HG03378 (cell line): Measurements from ENCODE around the gene BRINP1.
"Not testable (repeated sequence)": the region's sequence is repeated elsewhere in the genome, so short reads cannot be mapped to it uniquely, and the experiment has no call there.

Experiments used
- ATAC-seq: cut with Tn5 transposase; IDR thresholded peaks from one replicate; pipeline ENCODE4 v1.9.1; 2021; ENCODE audit warnings: mild to moderate bottlenecking, moderate library complexity; ENCODE audit not compliant: unreplicated experiment

Gene BRINP1

DNA sequence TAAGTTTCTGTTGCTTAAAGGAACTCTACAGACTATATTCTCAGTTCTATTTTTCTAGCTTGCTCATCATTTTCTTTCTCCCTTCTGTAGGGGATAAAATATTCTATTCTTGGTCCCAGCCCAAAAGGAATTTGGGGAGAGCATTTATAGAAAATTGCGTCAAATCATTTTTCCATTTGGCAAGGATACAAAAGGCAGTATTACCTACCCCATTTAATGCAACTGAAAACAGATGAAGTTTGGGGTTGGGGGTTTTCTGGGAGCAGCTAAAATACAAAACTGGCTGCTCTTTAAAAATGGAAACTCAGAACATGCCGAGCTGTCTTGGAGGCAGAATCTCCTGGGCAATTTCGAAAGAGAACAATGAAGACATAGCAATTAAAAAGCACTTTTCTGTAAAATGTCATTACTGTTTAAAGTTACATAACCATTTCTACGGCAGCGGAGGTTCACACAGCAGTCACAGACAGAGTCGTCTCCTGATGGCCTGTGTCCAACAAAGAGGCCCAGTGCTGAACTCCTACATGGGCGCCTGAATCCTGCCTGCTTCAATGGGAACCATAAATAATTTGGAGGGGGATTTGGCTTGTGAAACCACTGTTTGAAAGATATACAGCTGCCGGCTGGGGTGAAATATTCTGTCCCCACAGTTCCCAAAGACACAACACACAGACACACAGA is 152.4 kb downstream of the BRINP1 start:
- no peak for ATAC-seq

DNA sequence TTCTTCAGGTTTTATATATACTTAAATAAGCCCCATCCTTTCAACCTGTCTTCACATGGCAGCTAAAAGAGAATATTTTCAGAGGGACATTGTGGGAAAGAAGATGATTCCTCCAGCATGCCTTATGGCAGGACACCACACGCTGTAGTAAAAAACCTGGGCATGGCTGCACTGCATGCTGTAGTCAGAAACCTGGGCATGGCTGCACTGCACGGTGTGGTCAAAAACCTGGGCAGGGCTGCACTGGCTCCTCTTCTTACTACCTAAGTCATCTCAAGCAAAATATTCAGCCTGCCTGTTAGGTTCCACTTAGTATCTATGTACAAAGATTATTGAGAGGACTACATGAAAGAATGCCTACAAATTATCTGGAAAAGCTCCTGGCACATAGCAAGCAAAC is 153.6 kb downstream of the BRINP1 start:
- ATAC-seq = no peak

DNA sequence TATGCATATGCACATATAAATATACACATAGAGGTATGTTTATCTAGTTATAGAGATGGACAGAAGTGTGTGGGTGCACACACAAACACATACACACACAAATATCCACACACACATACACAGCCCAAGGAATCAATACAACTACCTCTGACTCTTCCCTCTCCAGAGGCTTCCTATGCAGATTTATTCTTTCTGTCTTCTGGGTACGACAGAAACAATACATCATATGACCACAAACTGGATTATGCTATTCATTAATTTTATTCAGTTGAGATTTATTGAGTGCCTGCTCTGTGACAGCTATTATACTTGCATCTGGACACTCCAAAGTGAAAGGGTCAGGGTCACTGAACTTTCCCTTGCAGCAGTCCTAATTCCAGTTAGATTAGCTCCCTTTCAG is 155.8 kb downstream of the BRINP1 start:
- ATAC-seq = no peak

DNA sequence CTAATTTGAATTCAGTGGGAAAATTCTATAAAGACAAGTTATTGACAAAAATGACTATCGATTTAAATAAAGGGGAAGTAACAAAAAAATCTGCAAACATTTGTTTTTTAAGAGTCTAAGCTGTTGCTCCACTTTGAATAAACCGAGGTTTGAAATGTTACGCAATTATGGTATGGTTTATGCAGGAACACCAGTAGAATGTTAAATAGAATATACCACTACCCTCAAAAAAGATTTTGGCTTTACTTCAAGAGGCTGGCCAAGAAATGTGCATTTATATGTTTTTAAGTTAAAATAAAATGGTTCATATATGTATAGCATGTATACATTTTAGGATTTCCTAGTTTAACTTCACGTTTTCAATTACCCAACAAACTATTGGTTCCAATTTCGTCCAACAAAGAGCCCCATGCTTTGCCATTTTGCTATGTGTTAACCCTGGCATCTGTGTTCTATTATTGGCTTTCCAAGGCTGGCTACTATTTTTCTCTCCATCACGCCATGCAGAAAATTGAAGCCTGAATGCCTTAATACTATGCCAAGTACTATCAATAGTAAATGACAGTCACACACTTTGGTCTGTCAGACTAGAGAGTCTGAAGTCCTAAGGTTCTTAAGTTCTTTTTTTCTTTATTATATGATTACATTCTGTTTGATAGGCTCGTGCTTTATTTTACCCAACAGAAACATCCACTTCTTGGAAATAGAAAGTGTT is 171.2 kb downstream of the BRINP1 start:
- ATAC-seq = no peak

DNA sequence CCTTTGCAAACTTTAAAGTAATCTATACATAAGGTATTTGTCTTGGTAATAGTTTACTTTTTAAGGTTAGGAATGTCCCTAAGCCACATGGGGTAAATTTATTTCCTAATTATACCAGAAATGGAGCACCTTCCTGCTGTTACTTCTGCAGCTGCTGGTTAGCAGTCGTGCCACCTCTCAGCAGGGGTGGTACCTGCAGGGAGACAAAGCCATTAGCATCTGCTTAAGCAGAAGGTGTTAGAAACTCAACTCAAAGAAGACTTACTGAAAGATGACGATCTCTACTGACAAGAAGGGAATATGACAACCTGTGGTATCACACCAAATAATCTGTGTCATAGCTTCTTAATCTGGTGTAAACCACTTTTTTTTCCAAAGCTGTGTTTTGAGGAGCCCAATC is 173.7 kb downstream of the BRINP1 start:
- no peak for ATAC-seq

DNA sequence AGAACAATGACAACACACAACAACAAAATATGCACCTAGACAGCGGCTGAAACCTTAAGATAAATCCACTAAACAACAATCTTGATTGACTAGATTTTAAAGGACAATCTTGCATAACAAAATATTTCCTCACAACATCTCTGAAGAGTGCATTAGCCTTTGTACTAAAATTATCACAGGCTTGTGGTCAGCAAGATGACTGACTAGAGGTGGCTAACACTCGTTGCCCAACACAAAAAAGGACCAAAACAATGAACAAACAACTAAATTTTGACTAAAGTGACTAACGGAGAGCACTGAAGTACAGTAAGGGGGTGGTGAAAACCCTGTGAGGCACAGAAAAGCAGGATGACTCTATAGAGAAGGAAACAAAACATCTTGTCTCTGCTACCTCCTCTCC is 183.9 kb downstream of the BRINP1 start:
- no peak for ATAC-seq

DNA sequence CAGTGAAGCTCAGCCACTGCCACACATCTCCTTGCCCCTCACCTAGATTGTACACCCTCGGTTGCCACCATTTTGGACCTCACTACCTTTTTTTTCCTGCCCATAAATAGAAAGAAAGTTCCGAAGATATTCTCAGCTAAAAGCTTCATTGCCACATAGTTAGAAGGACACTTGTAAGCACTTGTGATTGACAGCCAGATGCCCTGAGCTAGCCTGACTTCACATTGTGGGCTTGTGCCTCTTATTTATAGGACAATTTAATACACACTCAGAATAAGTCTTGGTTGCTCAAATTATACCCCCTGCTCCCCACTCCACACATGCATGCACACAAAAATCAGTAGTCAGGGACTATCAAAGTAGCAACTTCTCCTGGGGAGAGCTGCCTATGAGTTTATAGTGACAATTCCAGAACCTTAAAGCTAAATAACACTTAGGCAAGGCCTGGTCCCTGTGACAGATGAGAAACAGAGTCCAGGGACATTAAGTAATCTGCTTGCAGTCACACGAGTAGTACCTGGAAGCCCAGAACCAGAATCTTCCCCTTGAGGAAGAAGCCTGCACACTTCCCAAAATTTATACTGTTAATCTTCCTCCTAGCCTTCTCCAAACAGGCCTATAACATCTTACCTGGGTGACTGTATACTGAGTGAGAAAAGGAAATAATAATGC is 184.8 kb downstream of the BRINP1 start:
- ATAC-seq = no peak

DNA sequence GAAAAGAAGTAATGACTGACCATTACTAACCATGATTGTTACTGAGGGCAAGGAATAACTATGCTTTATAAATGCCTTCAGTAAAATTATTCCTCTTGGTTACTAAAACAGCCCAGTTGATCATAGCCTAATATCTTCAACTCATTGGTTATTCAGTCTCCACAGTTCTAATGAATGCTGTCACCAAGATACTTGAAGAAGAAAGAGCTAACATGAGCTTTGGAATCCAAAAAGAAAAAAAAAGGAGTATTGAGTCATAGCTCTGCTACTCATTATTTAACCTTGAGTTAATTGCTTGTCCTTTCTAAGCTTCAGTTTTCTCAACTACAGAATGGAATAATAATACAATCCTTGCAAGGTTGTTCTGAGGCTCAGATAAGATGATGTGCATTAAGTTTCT is 187.7 kb downstream of the BRINP1 start:
- no peak for ATAC-seq

DNA sequence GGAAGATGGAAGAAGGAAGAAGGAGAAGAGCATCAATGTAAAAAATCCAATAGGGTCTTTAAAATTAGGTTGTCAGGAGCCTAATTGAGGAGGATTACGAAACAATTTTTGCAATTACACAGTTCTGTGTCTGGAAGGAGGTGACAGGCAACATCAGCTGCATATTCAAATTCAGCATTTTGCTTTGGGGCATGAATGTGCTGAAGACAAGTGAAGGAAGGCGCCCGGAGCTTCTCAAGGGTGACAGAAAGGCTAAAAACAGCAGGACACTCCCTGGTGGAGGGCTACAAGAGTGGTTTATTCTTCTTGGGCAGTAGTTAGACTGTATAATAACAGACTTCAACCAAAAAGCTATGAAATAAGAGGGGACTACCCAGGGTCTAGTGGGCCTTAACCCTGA is 188.3 kb downstream of the BRINP1 start:
- no peak for ATAC-seq

DNA sequence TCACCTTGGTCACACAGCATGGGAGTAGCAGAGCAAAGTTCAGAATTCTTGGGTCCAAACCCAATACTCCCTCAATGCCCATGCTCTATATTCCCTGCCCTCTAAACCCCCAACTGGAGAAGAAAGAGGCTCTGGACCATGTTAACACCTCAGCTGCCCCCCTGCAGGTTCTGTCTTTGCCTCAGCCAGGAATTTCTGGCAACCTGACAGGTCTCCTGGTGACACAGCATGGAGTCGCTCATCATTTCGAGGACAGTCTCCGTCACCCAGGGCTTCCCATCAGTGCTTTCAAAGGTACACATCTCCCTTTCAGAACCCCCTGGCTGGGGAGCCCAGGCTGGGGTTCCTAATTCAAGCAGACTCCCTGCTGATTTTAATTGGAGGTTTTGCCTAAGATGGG is 189.5 kb downstream of the BRINP1 start:
- ATAC-seq = no peak

DNA sequence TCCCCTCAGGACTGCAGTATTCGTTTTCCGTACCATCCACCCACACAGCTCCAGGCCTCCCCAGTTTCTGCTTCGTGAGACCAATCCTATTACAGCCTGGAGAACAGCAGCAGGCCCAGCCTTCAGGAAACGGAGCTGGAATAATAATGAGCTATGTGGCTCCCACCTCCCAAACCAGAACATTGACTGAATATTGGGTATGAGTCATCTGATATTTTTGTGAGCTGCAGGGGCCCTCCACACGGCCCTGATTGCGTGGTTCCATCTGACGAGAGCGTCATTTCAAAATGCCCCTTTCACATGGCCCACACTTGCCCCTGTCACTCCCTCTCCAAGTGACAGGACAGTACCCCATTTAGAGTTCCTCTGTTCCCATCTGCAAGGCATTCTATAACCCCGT is 192.0 kb downstream of the BRINP1 start:
- ATAC-seq = no peak

DNA sequence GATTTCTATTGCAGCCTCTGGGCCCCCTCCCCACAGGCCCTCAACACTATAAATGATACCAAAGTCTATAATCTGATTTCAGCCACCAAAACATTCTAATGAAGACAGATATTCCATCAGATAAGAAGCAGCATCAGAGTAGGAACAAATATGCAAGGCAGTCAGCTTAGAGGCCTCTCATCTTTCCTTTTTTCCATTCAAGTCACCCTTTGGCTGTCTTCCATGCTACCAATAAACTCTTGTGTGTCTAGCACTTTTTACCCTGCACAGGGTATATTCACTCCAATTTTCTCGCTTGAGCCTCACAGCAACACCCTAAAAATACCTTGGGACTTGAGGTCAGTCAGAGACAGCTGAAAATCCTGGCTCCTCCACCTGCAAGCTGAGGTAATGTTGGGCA is 193.7 kb downstream of the BRINP1 start:
- no peak for ATAC-seq

DNA sequence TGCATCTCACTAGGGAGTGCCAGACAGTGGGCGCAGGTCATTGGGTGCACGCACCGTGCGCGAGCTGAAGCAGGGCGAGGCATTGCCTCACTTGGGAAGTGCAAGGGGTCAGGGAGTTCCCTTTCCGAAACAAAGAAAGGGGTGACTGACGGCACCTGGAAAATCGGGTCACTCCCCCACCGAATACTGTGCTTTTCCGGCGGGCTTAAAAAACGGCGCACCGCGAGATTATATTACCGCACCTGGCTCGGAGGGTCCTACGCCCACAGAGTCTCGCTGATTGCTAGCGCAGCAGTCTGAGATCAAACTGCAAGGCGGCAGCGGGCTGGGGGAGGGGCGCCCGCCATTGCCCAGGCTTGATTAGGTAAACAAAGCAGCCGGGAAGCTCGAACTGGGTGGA is 200.0 kb downstream of the BRINP1 start:
- not testable (repeated sequence) for ATAC-seq

DNA sequence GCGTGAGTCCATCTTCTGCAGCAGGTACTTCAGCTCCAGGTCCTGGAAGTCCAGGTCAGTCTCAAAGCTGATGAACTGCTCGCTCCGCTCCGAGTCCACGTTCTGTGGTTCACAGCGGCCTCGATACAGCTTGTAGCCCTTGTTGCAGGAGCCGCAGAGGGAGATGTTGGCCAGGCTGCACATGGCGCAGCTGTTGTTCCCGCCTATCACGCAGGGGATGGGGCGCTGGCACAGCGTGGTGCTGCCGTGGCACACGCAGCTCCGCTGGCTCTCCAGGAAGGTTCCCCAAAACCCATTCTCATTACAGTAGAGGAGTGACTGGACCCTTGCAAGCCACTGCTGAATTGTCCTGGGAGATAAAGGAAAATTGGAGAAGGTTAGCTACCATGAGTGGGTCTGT is 201.4 kb downstream of the BRINP1 start:
- no peak for ATAC-seq

DNA sequence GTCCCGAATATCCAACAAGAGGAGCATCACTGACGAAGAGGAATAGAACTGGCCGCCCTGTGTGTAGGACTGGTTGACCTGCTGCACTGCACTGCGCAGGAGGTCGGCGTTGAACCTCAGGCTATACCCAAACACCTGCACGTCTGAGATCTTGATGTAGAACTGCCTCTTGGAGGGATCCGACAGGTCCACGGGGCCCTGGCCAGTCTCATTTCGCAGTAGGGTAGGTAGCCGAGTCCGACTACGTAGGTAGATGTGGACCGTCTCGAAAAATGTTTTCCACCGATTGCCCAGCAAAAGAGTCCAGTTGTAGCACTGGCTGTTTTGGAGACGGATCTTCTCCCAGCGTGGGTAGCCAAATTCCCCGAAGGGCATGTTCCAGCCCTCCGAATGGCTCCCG is 202.0 kb downstream of the BRINP1 start:
- ATAC-seq = no peak

DNA sequence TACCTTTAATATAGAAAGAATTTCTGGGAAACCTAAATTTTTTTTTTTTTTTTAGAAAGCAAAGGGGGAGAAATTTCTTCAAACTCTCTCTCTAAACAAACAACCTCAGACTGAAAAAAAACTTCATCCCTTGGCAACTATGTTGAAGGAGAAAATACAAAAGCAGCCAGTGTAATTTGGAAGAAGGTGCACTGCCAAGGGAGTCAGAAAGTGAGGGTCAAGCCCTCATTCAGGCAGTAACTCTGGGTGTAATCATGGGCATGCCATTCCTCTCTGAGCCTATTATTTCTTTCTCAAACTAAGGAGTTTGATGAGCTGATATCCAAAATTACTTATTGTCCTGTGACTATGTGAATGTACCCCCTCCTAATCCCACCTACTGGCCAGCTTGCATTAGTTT is 203.1 kb downstream of the BRINP1 start:
- no peak for ATAC-seq

DNA sequence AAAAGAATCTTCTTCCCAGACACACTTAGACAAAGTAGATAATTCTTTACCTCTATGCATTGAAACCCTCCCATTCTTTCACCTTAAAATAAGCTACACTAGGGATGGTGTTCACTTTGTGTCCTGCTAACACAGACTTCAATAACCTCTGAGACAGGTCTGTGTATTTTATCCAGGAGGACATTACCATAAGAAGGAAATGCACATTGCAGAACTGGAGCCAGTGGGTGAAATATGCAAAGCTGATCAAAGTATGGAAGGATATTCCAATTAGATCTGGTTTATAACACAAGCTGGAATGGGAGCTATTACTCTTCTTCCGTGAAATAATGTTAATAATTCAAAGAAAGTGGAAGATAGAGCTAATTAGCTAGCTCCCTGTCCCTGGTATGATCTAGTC is 204.1 kb downstream of the BRINP1 start:
- no peak for ATAC-seq

DNA sequence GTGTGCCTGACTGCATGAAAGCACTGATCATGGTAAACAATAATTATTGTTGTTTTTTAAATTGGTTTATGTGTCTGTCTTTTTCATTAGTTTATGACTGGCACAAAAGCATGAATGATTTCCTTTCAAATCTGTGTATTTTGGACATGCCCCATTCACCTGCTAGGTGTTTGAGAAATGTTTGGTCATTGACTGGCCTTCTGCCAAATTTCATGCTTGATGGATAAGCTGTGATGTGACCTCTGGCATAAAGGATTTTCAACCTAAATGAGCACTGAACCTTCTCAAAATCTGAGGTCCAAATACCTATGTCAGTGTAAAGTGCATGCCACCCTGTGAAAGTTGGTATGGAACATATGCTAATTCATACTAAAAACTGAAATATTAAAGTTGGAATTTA is 204.5 kb downstream of the BRINP1 start:
- ATAC-seq = no peak

DNA sequence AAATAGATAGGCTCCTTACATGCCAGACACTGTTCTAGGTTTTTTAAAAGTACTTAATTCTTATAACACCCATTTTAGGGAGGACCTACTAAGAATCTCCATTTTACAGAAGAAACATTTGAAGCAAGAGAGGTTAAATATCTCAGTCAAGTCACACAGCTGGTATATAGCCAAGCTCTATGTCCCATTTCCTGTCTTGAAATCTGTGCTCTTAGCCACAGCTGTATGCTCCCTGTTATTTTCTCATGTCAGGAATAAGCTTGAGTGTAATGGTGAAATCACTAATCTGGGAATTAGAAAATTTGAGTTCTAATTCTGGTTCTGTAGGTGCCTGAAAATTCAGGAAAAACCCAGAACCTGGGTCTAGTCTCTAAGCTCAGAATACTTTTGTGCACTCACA is 208.7 kb downstream of the BRINP1 start:
- ATAC-seq = no peak

DNA sequence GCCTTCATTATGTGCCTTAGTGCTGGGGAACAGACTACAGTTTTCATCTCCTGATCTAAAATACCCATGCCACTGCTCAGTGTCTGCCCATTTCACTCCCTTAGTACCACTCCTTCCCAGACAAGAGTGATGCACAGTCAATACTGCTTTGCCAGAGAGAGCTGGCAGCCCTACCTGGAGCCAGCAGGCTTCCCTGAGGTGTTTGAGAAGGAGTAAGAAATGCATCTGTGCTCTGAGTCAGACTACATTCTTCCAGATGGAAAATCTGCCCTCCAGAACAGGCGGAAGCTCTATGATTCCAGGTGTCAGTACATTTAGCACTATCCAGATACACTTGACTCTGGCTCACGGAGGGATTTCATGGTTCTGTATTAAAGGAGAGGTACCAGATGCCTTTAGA is 209.8 kb downstream of the BRINP1 start:
- no peak for ATAC-seq

DNA sequence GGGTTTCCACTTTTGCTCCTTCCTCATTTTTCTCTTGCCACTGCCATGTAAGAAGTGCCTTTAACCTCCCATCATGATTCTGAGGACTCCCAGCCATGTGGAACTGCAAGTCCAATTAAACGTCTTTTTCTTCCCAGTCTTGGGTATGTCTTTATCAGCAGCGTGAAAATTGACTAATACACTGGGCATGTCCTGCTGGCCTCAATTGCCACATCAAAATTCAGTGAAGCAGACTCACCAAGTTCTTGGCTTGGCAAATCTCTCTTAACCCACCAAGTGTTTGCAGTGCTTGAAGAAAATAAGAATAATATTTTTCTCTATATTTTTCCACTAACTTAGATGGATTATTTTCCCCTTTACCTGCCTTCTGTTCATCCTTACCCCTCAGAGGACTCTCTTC is 212.0 kb downstream of the BRINP1 start:
- no peak for ATAC-seq

DNA sequence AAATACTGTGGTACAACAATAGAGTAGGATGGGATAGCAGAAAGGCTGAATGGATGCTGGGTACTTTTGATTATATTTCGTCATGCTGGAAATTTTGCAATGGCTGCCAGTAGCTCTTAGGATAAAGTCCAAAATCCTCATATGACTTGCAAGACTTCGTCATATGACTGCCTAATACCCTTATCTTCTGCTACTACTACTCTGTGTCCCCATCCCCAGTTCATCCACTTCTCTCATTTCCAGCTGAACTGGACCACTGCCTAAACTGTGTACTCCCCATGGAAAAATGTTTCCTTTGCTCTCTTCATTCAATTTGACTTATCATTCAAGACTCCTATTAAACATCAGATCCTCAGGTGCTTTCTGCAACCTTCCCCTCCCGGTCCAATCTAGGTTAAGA is 212.9 kb downstream of the BRINP1 start:
- no peak for ATAC-seq
